Endothelial cell of umbilical vein (primary cell): ENCODE measurements around the gene MEN1. TPM values are rescaled to one million over a fixed set of nuclear protein-coding genes. Genes with fewer than 3 reads are reported as not detected.

Experiments
- BruUV-seq: library from RNA; stranded (reverse); fragments of 400-500 nt; replicated peaks from 2 replicates; lab custom pipeline; 2021; lab: Mats Ljungman, UMichigan
- CTCF ChIA-PET: fragments of 300-600, 350-600 bp; sonication (Branson Sonifier 250); formaldehyde crosslinking; loops from one replicate; lab custom pipeline; 2021; ENCODE audit warnings: antibody characterized with exemption, inconsistent platforms; lab: Charles Lee
- POLR2A ChIA-PET: fragments of 300-600, 350-600 bp; sonication (Branson Sonifier 250); formaldehyde crosslinking; loops from one replicate; lab custom pipeline; 2021; ENCODE audit warnings: antibody characterized with exemption, inconsistent platforms; lab: Charles Lee
- DNase-seq: peaks from one replicate; pipeline ENCODE4 v3.0.0-alpha.2; 2011; ENCODE audit warnings: low read depth, low spot score
- FAIRE-seq: peaks from 2 replicates; lab custom pipeline; 2011; peaks lifted over from hg19 to GRCh38; lab: Jason Lieb, UNC
- H2AFZ ChIP-seq: 2 replicates; pipeline ENCODE4 v1.6.0; 2012; ENCODE audit warnings: low read depth, low read length, control low read depth, inconsistent platforms
- H3K27ac ChIP-seq: 2 replicates; pipeline ENCODE4 v1.5.1; 2011; ENCODE audit warnings: low read depth, mild to moderate bottlenecking, control low read depth, low read length, moderate library complexity; ENCODE audit not compliant: insufficient read depth
- H3K27me3 ChIP-seq, 2 experiments: 2 replicates each; pipeline versions ENCODE4 v1.6.0 to v1.6.1; 2011; ENCODE audit warnings: low read length in 2 of 2, mixed read lengths in 1 of 2; ENCODE audit not compliant: control insufficient read depth in 2 of 2, insufficient read depth in 2 of 2
- H3K36me3 ChIP-seq, 2 experiments: 2 replicates in 1 of 2; 3 replicates in 1 of 2; pipeline ENCODE4 v1.5.1; 2011; ENCODE audit warnings: low read length in 2 of 2, mild to moderate bottlenecking in 1 of 2, moderate library complexity in 1 of 2; ENCODE audit not compliant: control insufficient read depth in 2 of 2, insufficient read depth in 2 of 2; ENCODE audit errors: extremely low read depth in 1 of 2
- H3K4me1 ChIP-seq: 3 replicates; pipeline ENCODE4 v1.5.1; 2011; ENCODE audit warnings: mild to moderate bottlenecking, low read length; ENCODE audit not compliant: control insufficient read depth, insufficient read depth; ENCODE audit errors: extremely low read depth
- H3K4me2 ChIP-seq: 2 replicates; pipeline ENCODE4 v1.6.1; 2011; ENCODE audit warnings: low read length, control low read depth, mixed read lengths; ENCODE audit not compliant: insufficient read depth
- H3K4me3 ChIP-seq, 3 experiments: fragments of 200-600 bp in 1 of 3; sonication (generic), shearing (Covaris generic) in 1 of 3; replicated peaks in 1 of 3; 2 replicates each; pipeline ENCODE4 v1.5.1; 2011 to 2016; ENCODE audit warnings: control low read depth in 3 of 3, low read length in 3 of 3, mild to moderate bottlenecking in 2 of 3, inconsistent platforms in 1 of 3, low read depth in 1 of 3, moderate library complexity in 1 of 3; ENCODE audit not compliant: insufficient read depth in 1 of 3
- H3K79me2 ChIP-seq: 2 replicates; pipeline ENCODE4 v1.6.0; 2012; ENCODE audit warnings: low read length, inconsistent platforms; ENCODE audit not compliant: control insufficient read depth, insufficient read depth
- H3K9ac ChIP-seq: replicated peaks from 2 replicates; pipeline ENCODE3; 2011; ENCODE audit warnings: low read length, control low read depth; ENCODE audit not compliant: insufficient read depth; ENCODE audit errors: extremely low read depth
- H3K9me1 ChIP-seq: replicated peaks from 3 replicates; pipeline ENCODE4 v1.6.0; 2011; ENCODE audit warnings: mild to moderate bottlenecking, low read length; ENCODE audit not compliant: control insufficient read depth, insufficient read depth; ENCODE audit errors: extremely low read depth
- H3K9me3 ChIP-seq: replicated peaks from 2 replicates; pipeline ENCODE4 v1.5.1; 2012; ENCODE audit warnings: low read length, inconsistent platforms; ENCODE audit not compliant: control insufficient read depth, insufficient read depth
- H4K20me1 ChIP-seq: replicated peaks from 2 replicates; pipeline ENCODE3; 2011; ENCODE audit warnings: mild to moderate bottlenecking, low read length; ENCODE audit not compliant: control insufficient read depth, insufficient read depth; ENCODE audit errors: extremely low read depth
- CTCF ChIP-seq, 2 donors: IDR thresholded peaks; 1 replicate in 1 of 2; 2 replicates in 1 of 2; pipeline ENCODE4 v1.5.1; 2011; ENCODE audit warnings: low read length in 2 of 2, mild to moderate bottlenecking in 2 of 2, moderate library complexity in 2 of 2, control low read depth in 1 of 2, inconsistent platforms in 1 of 2, low read depth in 1 of 2; ENCODE audit not compliant: insufficient read depth in 1 of 2; ENCODE audit errors: extremely low read depth in 1 of 2
- EZH2 ChIP-seq: IDR thresholded peaks from 2 replicates; pipeline ENCODE4 v1.6.1; 2012; ENCODE audit warnings: borderline replicate concordance, low read depth, mild to moderate bottlenecking, moderate library complexity, low read length, inconsistent platforms; ENCODE audit not compliant: severe bottlenecking
- FOS ChIP-seq: IDR thresholded peaks from 2 replicates; pipeline ENCODE4 v1.6.1; 2011; ENCODE audit warnings: mild to moderate bottlenecking, low read length, moderate library complexity, borderline replicate concordance; ENCODE audit not compliant: insufficient read depth
- GATA2 ChIP-seq: IDR thresholded peaks from 2 replicates; pipeline ENCODE4 v1.7.0; 2011; ENCODE audit warnings: low read depth, mild to moderate bottlenecking, moderate library complexity, mixed read lengths, low read length; ENCODE audit not compliant: insufficient read length, insufficient read depth
- JUN ChIP-seq: IDR thresholded peaks from 2 replicates; pipeline ENCODE4 v1.6.1; 2011; ENCODE audit warnings: borderline replicate concordance, low read depth; ENCODE audit not compliant: insufficient read length, insufficient read depth
- MAX ChIP-seq: IDR thresholded peaks from 2 replicates; pipeline ENCODE4 v1.6.1; 2011; ENCODE audit not compliant: insufficient read depth, insufficient read length
- MYC ChIP-seq: IDR thresholded peaks from one replicate; pipeline ENCODE4 v1.6.1; 2011; ENCODE audit warnings: mild to moderate bottlenecking, low read depth, low read length
- POLR2A ChIP-seq: IDR thresholded peaks from 2 replicates; pipeline ENCODE4 v1.6.1; 2012; ENCODE audit warnings: low read depth, mild to moderate bottlenecking, control low read depth, low read length
- POLR2AphosphoS5 ChIP-seq: IDR thresholded peaks from 2 replicates; pipeline ENCODE4 v1.6.1; 2012; ENCODE audit warnings: low read depth, mild to moderate bottlenecking, control low read depth, low read length, moderate library complexity; ENCODE audit not compliant: insufficient read depth
- dilution Hi-C: fragments of 300-500 bp; cut with MboI; formaldehyde crosslinking; loops from one replicate; pipeline ENCODE4 v1.15.0; 2019; ENCODE audit warnings: low sequenced_read_pairs; ENCODE audit not compliant: extremely low pct_ligation_motif_present
- intact Hi-C: fragments of 100-400 bp; cut with micrococcal nuclease; formaldehyde crosslinking; loops from one replicate; pipeline ENCODE4 v1.10.0; 2022
- polyA plus RNA-seq, 4 experiments: library from polyadenylated mRNA; depleted of rRNA in 3 of 4; stranded (reverse) in 3 of 4; unstranded in 1 of 4; fragments of >200 nt; gene quantifications; 2 replicates each; pipeline versions ENCODE4 v1.2.1 to v1.2.3, GENCODE V29; 2011 to 2012; ENCODE audit warnings: missing spikeins in 1 of 4
- total RNA-seq: library from RNA; stranded (reverse); gene quantifications from 2 replicates; pipeline ENCODE4 v1.2.3, GENCODE V29; 2021

The MEN1 gene
- total and polyA plus RNA-seq, 2 donors (not counting 3 experiments of a cell fraction or from before 2014, with no cell fraction given) = 41.1 to 43.1 TPM

- TF ChIP-seq POLR2A (no peak), EZH2 (no peak), CTCF (IDR thresholded peaks at IDR 0.05; ENCODE audit: extremely low read depth in 1 of 2, insufficient read depth in 1 of 2, low read depth in 1 of 2, low read length in 2 of 2) (no peak), JUN (no peak), FOS (no peak), GATA2 (no peak), MAX (no peak), MYC (no peak), POLR2AphosphoS5 (no peak)
- H3K79me2 ChIP-seq = no peaks in the 10 kb centered on the region
- ChIA-PET CTCF (interaction anchor here (0.7 to 8.2 kb wide), 7 partner anchors 10 to 152 kb away, joined by 3 to 168 read pairs (median 10); partner anchors contain the start of genes BATF2 and EHD1), POLR2A (no interaction called here)
- FAIRE-seq = no peak
- no peak overlapping the region for H3K27ac ChIP-seq
- no peak overlapping the region for H3K4me3 ChIP-seq
- dilution Hi-C loops (loop anchor here (10.0 kb wide), 1 partner anchor 50 kb away; no protein-coding TSS in a partner anchor), intact Hi-C loops (loop anchor here (2.0 kb wide), 2 partner anchors 42 to 58 kb away; partner anchors contain the start of gene MAP4K2)
- H3K4me2 ChIP-seq = peak overlapping the region; percentile 6
- H3K4me1 ChIP-seq = no peaks in the 10 kb centered on the region
- no peaks in the 10 kb centered on the region for H3K27me3 ChIP-seq
- no peaks in the 10 kb centered on the region for H3K36me3 ChIP-seq
- no peaks in the 10 kb centered on the region for H3K9me3 ChIP-seq
- BruUV-seq = no TSS peak
- no peaks in the 10 kb centered on the region for H4K20me1 ChIP-seq
- H2AFZ ChIP-seq = no peak overlapping the region
- no peaks in the 10 kb centered on the region for H3K9me1 ChIP-seq
- no peak for DNase-seq
- H3K9ac ChIP-seq = no peak overlapping the region
Observed at GRCh38 chr11:64845129-64845775, 34.9 kb upstream of the MEN1 start.
